ENCODE data around the gene CFAP46.

CFAP46 gene

GRCh38 chr10:132807621-132808049 is 134.7 kb downstream of the CFAP46 start:
- no peak for DNase-seq (ENCODE audit: low read depth, low spot score)
- Histone ChIP-seq H3K4me1 (ENCODE audit: insufficient read depth, insufficient read length) (peaks cover 2% of the 10 kb centered on the region), H3K36me3 (ENCODE audit: insufficient read depth, insufficient read length, low read length) (no peaks in the 10 kb centered on the region), H3K9me3 (ENCODE audit: insufficient read depth, low read length) (no peaks in the 10 kb centered on the region), H3K4me3 (ENCODE audit: insufficient read length, low read depth) (no peak overlapping the region), H3K27me3 (ENCODE audit: insufficient read depth, insufficient read length) (no peaks in the 10 kb centered on the region), H3K9ac (ENCODE audit: insufficient read length, low read depth) (no peak overlapping the region)
- TF ChIP-seq YY1 (IDR thresholded peaks at IDR 0.05; ENCODE audit: insufficient read depth, insufficient read length) (no peak), SUZ12 (IDR thresholded peaks at IDR 0.05; ENCODE audit: extremely low read depth, insufficient read depth, insufficient read length) (no peak), ZNF274 (IDR thresholded peaks at IDR 0.05; ENCODE audit: low read depth, low read length) (no peak)

GRCh38 chr10:132806561-132807003 is 135.8 kb downstream of the CFAP46 start:
- Histone ChIP-seq H3K9ac (ENCODE audit: insufficient read length, low read depth) (no peak overlapping the region), H3K4me3 (ENCODE audit: insufficient read length, low read depth) (no peak overlapping the region), H3K9me3 (ENCODE audit: insufficient read depth, low read length) (peaks cover 4% of the 10 kb centered on the region; the same call in 1 of the 2 replicates), H3K36me3 (ENCODE audit: insufficient read depth, insufficient read length, low read length) (no peaks in the 10 kb centered on the region), H3K27me3 (ENCODE audit: insufficient read depth, insufficient read length) (no peaks in the 10 kb centered on the region), H3K4me1 (ENCODE audit: insufficient read depth, insufficient read length) (peaks cover 2% of the 10 kb centered on the region)
- DNase-seq (ENCODE audit: low read depth, low spot score) = no peak
- TF ChIP-seq SUZ12 (IDR thresholded peaks at IDR 0.05; ENCODE audit: extremely low read depth, insufficient read depth, insufficient read length) (no peak), YY1 (IDR thresholded peaks at IDR 0.05; ENCODE audit: insufficient read depth, insufficient read length) (no peak), ZNF274 (IDR thresholded peaks at IDR 0.05; ENCODE audit: low read depth, low read length) (no peak)

GRCh38 chr10:132806110-132806509 is 136.3 kb downstream of the CFAP46 start:
- TF ChIP-seq YY1 (IDR thresholded peaks at IDR 0.05; ENCODE audit: insufficient read depth, insufficient read length) (no peak), ZNF274 (IDR thresholded peaks at IDR 0.05; ENCODE audit: low read depth, low read length) (no peak), SUZ12 (IDR thresholded peaks at IDR 0.05; ENCODE audit: extremely low read depth, insufficient read depth, insufficient read length) (no peak)
- no peak overlapping the region for H3K4me3 ChIP-seq (ENCODE audit: insufficient read length, low read depth)
- H3K27me3 ChIP-seq (ENCODE audit: insufficient read depth, insufficient read length) = no peaks in the 10 kb centered on the region
- no peak overlapping the region for H3K9ac ChIP-seq (ENCODE audit: insufficient read length, low read depth)
- no peak for DNase-seq (ENCODE audit: low read depth, low spot score)
- peaks cover 2% of the 10 kb centered on the region for H3K4me1 ChIP-seq (ENCODE audit: insufficient read depth, insufficient read length)
- H3K9me3 ChIP-seq (ENCODE audit: insufficient read depth, low read length) = peaks cover 5% of the 10 kb centered on the region; the same call in 1 of the 2 replicates
- no peaks in the 10 kb centered on the region for H3K36me3 ChIP-seq (ENCODE audit: insufficient read depth, insufficient read length, low read length)

- DNase-seq (ENCODE audit: low read depth, low spot score) = no peak
- Histone ChIP-seq H3K9ac (ENCODE audit: insufficient read length, low read depth) (no peak overlapping the region), H3K4me3 (ENCODE audit: insufficient read length, low read depth) (no peak overlapping the region), H3K27me3 (ENCODE audit: insufficient read depth, insufficient read length) (no peaks in the 10 kb centered on the region), H3K4me1 (ENCODE audit: insufficient read depth, insufficient read length) (peaks cover 2% of the 10 kb centered on the region), H3K9me3 (ENCODE audit: insufficient read depth, low read length) (peaks cover 5% of the 10 kb centered on the region; the same call in 1 of the 2 replicates), H3K36me3 (ENCODE audit: insufficient read depth, insufficient read length, low read length) (no peaks in the 10 kb centered on the region)
- no peak for TF ChIP-seq YY1 (IDR thresholded peaks at IDR 0.05; ENCODE audit: insufficient read depth, insufficient read length)
- TF ChIP-seq SUZ12 (IDR thresholded peaks at IDR 0.05; ENCODE audit: extremely low read depth, insufficient read depth, insufficient read length) = no peak
- TF ChIP-seq ZNF274 (IDR thresholded peaks at IDR 0.05; ENCODE audit: low read depth, low read length) = no peak
These were observed 136.8 kb downstream of the CFAP46 start for GRCh38 chr10:132805599-132805998.

DNA sequence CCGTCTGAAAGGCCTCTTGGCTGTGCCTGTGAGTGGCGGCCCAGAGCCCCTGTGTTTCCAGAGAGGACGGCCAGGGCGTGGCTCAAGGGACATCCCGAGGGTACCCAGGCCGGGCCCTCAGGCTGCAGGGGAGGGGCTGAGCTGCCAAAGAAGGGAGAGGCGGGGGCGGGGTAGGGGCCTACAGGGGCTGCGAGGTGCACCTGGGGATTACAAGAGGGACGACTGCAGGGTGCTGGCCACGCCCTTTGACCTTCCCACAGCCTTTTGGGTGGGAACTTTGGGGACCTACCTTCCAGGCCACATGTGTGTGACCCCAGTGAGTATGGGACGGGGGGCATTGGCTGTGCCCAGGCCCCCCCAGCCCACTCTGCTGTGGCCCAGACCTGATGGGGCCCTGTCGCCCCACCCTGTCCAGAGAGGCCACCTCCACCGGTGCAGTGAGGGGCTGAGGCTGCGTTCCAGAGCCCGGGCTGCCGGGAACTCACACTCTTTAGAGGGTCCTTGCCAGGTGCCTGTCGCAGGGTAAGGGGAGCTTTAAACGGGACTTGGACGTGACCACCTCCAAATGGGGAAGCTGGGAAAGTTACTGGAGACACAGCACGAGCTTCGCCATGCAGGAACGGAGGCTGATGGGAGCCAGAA is 137.5 kb downstream of the CFAP46 start:
- Histone ChIP-seq H3K27me3 (ENCODE audit: insufficient read depth, insufficient read length) (no peaks in the 10 kb centered on the region), H3K36me3 (ENCODE audit: insufficient read depth, insufficient read length, low read length) (no peaks in the 10 kb centered on the region), H3K9me3 (ENCODE audit: insufficient read depth, low read length) (peaks cover 5% of the 10 kb centered on the region; the same call in 1 of the 2 replicates), H3K4me1 (ENCODE audit: insufficient read depth, insufficient read length) (peaks cover 2% of the 10 kb centered on the region), H3K4me3 (ENCODE audit: insufficient read length, low read depth) (no peak overlapping the region), H3K9ac (ENCODE audit: insufficient read length, low read depth) (no peak overlapping the region)
- DNase-seq (ENCODE audit: low read depth, low spot score) = no peak
- no peak for TF ChIP-seq SUZ12 (IDR thresholded peaks at IDR 0.05; ENCODE audit: extremely low read depth, insufficient read depth, insufficient read length)
- TF ChIP-seq ZNF274 (IDR thresholded peaks at IDR 0.05; ENCODE audit: low read depth, low read length) = no peak
- no peak for TF ChIP-seq YY1 (IDR thresholded peaks at IDR 0.05; ENCODE audit: insufficient read depth, insufficient read length)

- H3K9me3 ChIP-seq (ENCODE audit: insufficient read depth, low read length) = peaks cover 5% of the 10 kb centered on the region; the same call in 1 of the 2 replicates
- H3K36me3 ChIP-seq (ENCODE audit: insufficient read depth, insufficient read length, low read length) = no peaks in the 10 kb centered on the region
- no peak for DNase-seq (ENCODE audit: low read depth, low spot score)
- no peaks in the 10 kb centered on the region for H3K27me3 ChIP-seq (ENCODE audit: insufficient read depth, insufficient read length)
- no peak overlapping the region for H3K9ac ChIP-seq (ENCODE audit: insufficient read length, low read depth)
- TF ChIP-seq ZNF274 (IDR thresholded peaks at IDR 0.05; ENCODE audit: low read depth, low read length) (no peak), SUZ12 (IDR thresholded peaks at IDR 0.05; ENCODE audit: extremely low read depth, insufficient read depth, insufficient read length) (no peak), YY1 (IDR thresholded peaks at IDR 0.05; ENCODE audit: insufficient read depth, insufficient read length) (no peak)
- H3K4me3 ChIP-seq (ENCODE audit: insufficient read length, low read depth) = no peak overlapping the region
- peaks cover 2% of the 10 kb centered on the region for H3K4me1 ChIP-seq (ENCODE audit: insufficient read depth, insufficient read length)
These were observed 138.1 kb downstream of the CFAP46 start for GRCh38 chr10:132804287-132804686.

DNA sequence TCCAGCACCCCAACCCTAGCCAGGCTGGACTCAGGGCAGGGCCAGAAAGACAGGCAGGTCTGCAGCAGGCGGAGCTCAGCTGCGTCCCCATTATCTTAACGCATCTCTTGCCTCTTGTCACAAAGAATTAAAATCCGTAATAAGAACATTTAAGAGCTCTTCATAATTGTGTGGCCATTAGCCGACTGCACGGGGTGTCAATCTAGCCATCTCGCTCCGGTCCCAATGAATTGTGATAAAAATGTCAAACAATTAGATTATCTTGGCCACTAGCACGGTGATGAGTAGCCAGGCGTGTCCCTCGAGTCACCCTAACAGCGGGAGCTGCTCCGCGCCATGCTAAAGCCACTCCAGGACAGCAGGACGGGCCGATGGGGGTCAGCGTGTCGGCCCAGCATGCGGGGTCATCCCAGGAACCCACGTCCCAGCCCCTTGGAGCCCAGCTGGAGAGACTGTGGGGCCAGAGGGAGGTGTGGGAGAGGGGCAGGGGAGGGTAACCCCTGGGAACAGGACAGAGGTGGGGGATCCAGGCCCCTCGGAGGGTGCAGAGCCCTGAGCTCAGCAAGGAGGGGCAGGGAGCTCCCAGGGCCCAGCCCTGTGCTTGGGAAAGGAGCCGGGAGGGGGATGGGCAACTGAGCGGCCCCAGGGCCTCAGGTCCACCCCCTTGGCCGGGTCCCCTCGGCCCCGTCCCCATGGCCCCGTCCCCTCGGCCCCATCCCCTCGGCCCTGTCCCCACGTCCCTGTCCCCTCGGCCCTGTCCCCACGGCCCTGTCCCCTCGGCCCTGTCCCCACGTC is 138.8 kb downstream of the CFAP46 start:
- Histone ChIP-seq H3K27me3 (ENCODE audit: insufficient read depth, insufficient read length) (no peaks in the 10 kb centered on the region), H3K9me3 (ENCODE audit: insufficient read depth, low read length) (peaks cover 5% of the 10 kb centered on the region; the same call in 1 of the 2 replicates), H3K9ac (ENCODE audit: insufficient read length, low read depth) (peak overlapping the region; percentile 21), H3K36me3 (ENCODE audit: insufficient read depth, insufficient read length, low read length) (no peaks in the 10 kb centered on the region), H3K4me1 (ENCODE audit: insufficient read depth, insufficient read length) (peaks cover 2% of the 10 kb centered on the region), H3K4me3 (ENCODE audit: insufficient read length, low read depth) (no peak overlapping the region)
- no peak for TF ChIP-seq ZNF274 (IDR thresholded peaks at IDR 0.05; ENCODE audit: low read depth, low read length)
- TF ChIP-seq YY1 (IDR thresholded peaks at IDR 0.05; ENCODE audit: insufficient read depth, insufficient read length) = no peak
- TF ChIP-seq SUZ12 (IDR thresholded peaks at IDR 0.05; ENCODE audit: extremely low read depth, insufficient read depth, insufficient read length) = no peak
- no peak for DNase-seq (ENCODE audit: low read depth, low spot score)
